GM18508 (cell line): Measurements from ENCODE around the gene PUS7L.
"Not testable (repeated sequence)": the region's sequence is repeated elsewhere in the genome, so short reads cannot be mapped to it uniquely, and the experiment has no call there.

ENCODE experiments used
- ATAC-seq: cut with Tn5 transposase; IDR thresholded peaks from one replicate; pipeline ENCODE4 v1.9.1; 2021; ENCODE audit warnings: moderate number of reproducible peaks; ENCODE audit not compliant: insufficient read depth, unreplicated experiment

Gene PUS7L

DNA sequence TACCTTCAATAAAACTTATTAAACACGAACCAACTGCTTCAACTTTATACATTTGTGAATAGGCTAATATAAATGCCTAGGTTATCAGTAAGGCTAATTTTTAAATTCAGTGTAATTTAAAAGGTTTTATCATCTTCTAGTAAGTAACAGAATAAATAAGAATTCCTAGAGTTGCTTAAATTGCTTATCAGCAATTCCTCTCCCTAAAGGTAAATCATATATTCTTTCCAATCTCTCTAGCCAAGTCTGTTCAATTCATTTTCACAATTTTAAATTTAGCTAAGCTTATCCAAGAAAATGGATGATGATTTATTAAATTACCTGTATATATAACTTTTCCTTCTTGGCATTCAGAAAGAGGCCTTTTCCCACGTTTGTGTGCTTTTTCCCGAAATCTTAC, 4.6 kb downstream of the PUS7L start:
- ATAC-seq: no peak

DNA sequence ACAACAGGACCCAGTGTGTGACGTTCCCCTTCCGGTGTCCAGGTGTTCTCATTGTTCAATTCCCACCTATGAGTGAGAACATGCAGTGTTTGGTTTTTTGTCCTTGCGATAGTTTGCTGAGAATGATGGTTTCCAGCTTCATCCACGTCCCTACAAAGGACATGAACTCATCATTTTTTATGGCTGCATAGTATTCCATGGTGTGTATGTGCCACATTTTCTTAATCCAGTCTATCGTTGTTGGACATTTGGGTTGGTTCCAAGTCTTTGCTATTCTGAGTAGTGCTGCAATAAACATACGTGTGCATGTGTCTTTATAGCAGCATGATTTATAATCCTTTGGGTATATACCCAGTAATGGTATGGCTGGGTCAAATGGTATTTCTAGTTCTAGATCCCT, 7.2 kb downstream of the PUS7L start:
- ATAC-seq: not testable (repeated sequence)

GRCh38 chr12:43750814-43751213, 7.8 kb downstream of the PUS7L start:
- no peak for ATAC-seq

- no peak for ATAC-seq
Measured at GRCh38 chr12:43749016-43749415, 9.6 kb downstream of the PUS7L start.

DNA sequence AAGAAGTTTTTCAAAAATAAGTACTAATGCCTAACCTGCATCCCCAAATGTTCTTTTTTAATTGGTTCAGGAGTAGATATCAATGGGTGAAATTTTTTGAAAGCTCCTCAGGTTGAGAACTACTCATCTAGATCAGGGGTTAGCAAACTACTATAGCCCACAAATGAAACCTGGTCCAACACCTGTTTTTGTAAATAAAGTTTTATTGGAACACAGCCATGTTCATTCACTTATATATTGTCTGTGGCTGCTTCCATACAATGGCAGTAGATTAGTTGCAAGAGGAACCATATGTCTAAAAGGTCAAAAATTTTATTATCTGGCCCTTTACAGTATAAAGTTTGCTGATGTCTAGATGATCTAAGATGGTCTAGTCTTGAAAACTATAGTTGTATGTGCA, 13.8 kb downstream of the PUS7L start:
- no peak for ATAC-seq

GRCh38 chr12:43742106-43742505, 16.5 kb downstream of the PUS7L start:
- ATAC-seq: no peak

DNA sequence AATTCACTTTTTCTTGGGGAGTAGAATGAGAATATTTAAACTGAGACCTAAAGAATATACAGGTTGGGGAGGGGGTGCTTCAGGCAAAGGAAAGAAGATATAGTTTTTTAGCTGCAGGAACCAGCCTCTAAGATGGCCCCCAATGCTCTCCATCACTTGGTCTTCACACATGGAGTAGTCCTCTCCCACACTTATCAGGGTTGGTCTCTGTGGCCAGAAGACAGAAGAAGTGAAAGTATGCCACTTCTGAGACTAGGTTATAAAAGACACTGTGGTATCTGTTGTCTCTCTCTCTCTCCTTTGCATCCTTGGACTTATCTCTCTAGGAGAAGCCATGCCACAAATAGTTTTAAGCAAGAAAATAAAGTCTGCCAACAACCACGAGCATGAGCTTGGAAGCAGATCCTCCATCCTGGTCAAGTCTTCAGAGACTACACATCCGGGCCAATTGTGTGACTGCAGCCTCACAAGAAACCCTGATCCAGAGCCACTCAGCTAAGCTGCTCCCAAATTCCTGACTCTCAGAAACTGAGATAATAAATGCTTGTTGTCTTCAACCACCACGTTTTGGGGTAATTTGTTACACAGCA, 18.0 kb downstream of the PUS7L start:
- ATAC-seq: no peak

DNA sequence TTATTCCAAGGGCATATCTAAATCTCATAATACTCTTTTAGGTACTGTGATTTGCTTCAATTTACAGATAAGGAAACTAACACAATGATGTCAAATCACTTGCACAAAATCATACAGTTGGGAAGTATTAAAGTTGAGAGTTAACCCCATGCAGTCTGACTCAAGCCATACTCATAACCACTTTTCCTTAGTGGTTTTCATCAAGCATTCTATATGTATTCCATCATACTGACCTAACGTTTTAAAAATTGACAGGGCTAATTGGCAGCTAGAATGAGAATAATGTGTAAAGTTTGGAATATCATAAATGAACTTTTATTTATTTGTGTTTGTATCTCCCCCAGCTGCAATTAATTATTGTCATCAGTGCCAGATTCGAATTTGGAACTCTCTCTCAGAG, 20.9 kb downstream of the PUS7L start:
- ATAC-seq: no peak

DNA sequence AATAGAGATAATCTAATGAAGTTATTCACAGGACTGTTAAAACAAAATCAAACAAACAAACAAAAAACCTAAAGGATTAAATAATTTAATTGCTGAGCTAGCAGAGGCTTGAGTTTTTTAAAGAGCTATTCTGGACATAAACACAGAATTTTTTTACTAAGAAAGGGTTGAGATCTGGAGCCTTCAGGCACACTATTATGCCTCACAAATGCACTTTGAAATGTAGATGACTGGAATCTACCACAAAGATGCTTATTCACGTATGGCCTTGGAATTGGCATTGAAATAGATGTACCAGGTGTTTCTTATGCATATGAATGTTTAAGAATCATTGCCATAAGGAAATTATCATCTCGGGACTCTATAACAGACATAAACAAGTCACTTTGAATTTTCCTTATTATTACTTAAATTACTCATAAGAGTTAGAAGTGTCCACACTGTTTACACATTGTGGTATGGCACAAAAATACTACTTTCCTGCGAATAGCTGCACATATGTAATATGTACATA, 21.6 kb downstream of the PUS7L start:
- ATAC-seq: no peak

DNA sequence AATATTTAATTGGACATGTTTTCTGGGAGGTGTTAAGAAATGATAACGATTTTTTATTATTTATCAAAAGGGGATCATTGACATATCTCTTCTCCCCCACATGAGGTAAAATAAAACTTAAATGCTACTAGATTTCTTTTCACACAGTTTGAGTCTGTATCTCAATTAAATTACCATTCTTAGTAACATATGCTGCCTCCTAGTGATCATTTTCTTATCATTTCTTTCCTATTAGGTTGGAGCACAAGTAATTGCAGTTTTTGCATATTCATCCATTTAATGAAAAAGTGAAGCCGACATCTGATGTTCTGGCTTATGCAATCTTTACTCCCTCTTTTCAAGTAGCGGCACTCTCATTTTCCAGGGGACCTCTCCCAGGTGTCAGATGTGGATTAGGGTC, 24.9 kb downstream of the PUS7L start:
- no peak for ATAC-seq

- no peak for ATAC-seq
Measured at GRCh38 chr12:43730283-43730682, 28.3 kb downstream of the PUS7L start.

DNA sequence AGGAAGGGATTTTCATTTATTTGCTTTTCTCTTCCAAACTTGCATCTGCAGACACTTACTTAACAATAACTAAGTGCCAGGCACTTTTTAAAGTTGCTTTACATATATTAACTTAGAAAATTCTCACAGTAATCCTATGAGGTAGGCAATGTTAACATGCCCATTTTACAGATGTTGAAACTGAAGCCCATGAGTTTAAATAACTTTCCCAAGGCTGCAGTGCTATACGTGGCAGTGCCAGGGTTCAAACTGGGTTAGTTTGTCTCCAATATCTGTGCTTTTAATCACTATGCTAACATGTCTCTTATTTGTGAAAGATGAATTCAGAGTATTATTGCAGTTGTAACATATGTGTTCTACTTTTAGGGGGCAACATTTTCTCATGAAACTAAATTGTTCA, 29.9 kb downstream of the PUS7L start:
- ATAC-seq: no peak

DNA sequence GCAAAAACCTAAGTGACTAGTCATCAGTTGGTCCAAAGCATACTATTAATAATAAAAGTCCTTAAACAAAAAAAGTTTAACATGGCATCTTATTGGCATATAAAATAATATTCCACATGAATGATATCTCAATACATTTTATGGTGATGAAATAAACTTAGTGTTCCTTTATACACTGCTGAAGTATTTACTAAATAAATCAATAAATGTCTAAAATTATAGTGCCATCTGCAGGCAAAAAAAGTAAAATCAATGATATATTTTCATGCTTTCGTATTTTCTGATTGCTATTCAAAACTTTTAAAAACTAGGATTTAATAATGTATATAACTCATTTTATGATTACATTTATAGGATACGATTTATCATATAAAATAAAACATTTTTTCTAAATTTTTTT, 30.5 kb downstream of the PUS7L start:
- no peak for ATAC-seq

- ATAC-seq: no peak
Measured at GRCh38 chr12:43723134-43723533, 35.5 kb downstream of the PUS7L start.

GRCh38 chr12:43722621-43723020, 36.0 kb downstream of the PUS7L start:
- no peak for ATAC-seq

DNA sequence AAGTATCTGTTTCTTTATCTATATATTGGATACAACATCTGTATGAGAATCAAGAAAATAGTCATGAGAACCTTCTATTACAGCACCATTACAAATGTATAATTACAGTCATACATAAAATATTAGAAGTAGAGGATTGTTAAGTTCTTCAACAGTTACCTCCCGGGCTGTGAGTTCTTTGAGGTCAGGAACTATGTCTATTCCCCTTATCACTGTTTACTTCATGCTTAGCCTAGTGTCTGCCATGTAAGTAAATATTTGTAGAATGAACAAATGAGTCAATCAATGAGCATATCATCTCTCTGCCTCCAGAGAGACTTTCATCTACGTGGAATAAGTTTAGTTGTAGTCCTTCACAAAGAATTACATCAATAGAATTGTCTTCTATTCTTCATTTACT, 47.2 kb downstream of the PUS7L start:
- ATAC-seq: no peak

GRCh38 chr12:43703772-43704171, 54.8 kb downstream of the PUS7L start:
- not testable (repeated sequence) for ATAC-seq

- not testable (repeated sequence) for ATAC-seq
Measured at GRCh38 chr12:43701194-43701593, 57.4 kb downstream of the PUS7L start.

DNA sequence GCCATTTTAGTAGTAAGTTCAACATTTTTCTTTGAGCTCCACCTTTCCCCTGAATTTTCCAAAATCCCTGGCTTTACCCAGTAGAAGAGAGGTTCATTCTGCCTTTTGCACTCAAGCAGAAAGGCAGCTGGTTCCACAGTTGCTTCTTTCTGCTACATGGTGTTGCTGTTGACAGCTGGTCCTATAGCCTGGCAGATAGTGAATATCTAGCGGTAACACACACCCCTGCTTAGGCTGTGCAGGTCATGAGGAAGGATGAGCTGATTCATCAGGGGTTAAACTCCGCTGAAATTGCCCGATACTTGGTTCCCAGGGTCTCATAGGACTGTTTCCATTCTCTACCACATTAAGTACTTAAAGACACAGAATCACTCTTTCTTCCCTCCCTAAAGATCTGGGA, 62.4 kb downstream of the PUS7L start:
- no peak for ATAC-seq

GRCh38 chr12:43694879-43695278, 63.7 kb downstream of the PUS7L start:
- ATAC-seq: no peak

- no peak for ATAC-seq
Measured at GRCh38 chr12:43692064-43692463, 66.5 kb downstream of the PUS7L start.

DNA sequence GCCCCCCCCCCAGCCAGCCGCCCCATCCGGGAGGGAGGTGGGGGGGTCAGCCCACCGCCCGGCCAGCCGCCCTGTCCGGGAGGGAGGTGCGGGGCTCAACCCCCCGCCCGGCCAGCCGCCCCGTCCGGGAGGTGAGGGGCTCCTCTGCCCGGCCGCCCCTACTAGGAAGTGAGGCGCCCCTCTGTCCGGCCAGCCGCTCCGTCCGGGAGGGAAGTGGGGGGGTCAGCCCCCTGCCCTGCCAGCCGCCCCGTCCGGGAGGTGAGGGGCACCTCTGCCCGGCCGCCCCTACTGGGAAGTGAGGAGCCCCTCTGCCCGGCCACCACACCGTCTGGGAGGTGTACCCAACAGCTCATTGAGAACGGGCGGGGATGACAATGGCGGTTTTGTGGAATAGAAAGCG, 73.1 kb downstream of the PUS7L start:
- not testable (repeated sequence) for ATAC-seq
